ENCODE results near the gene LRRC46.

Gene LRRC46

GRCh38 chr17:47879028-47879585, 47.6 kb downstream of the LRRC46 start:
- DNase-seq: no peak

GRCh38 chr17:47879776-47880454, 48.4 kb downstream of the LRRC46 start:
- no peak for DNase-seq

GRCh38 chr17:47882247-47882646, 50.8 kb downstream of the LRRC46 start:
- no peak for DNase-seq

- no peak for DNase-seq
Observed at GRCh38 chr17:47882695-47883588, 51.5 kb downstream of the LRRC46 start.

- DNase-seq: no peak
Observed at GRCh38 chr17:47883589-47884426, 52.3 kb downstream of the LRRC46 start.

GRCh38 chr17:47884427-47884740, 52.9 kb downstream of the LRRC46 start:
- DNase-seq: no peak

- DNase-seq: no peak
Observed at GRCh38 chr17:47884905-47885730, 53.6 kb downstream of the LRRC46 start.
